ENCODE measurements around the gene PPOX.
A peak's percentile ranks its signal among the peaks of the same experiment; 100 is the strongest.

PPOX gene

DNA sequence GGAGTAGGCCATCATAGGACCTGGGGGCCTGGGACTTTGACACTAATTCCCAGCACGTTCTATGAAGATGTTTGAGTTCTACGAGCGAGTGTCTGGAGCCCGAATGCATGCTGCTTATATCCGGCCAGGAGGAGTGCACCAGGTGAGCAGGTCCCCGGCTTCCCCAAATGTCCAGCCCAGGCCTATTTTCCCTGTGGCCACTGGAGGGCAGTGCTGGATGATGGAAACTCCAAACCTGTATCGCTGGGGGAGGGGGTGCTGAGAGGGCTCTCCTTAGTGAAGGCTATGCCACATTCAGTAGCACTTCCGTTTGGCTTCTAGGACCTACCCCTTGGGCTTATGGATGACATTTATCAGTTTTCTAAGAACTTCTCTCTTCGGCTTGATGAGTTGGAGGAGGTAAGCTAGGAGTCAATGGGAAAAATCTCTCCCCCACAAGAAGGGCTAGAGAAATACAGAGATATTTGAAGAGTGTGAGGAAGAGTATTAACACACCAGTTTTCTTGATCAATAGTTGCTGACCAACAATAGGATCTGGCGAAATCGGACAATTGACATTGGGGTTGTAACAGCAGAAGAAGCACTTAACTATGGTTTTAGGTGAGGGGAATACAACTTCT lies 43.7 kb downstream of the PPOX start:
- DNase-seq: peak in 9 of 10 donors; percentile 51 to 95 (median 76)
- intact Hi-C loops (cut with DNase I): no loop called here

DNA sequence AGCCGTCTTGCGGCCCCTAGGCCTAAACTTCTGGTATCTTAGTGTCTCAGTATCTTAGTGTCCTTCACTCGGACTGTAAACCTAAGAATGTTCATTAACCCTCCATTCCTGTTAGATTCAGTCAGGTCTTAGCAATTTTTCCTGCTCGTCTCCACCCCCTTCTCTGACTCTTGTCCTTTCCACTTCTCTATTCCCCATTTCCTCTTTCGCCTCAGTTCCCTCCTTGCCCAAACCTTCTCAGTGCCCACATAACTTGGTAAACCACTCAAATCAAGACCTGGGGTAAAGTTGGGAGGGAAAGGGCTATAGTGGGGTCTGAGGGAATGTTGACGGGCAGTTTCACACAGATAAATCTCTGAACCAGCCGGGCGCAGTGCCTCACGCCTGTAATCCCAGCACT lies 48.1 kb downstream of the PPOX start:
- intact Hi-C loops (cut with DNase I): no loop called here
- DNase-seq: peak in 1 of 10 donors; percentile 27

DNA sequence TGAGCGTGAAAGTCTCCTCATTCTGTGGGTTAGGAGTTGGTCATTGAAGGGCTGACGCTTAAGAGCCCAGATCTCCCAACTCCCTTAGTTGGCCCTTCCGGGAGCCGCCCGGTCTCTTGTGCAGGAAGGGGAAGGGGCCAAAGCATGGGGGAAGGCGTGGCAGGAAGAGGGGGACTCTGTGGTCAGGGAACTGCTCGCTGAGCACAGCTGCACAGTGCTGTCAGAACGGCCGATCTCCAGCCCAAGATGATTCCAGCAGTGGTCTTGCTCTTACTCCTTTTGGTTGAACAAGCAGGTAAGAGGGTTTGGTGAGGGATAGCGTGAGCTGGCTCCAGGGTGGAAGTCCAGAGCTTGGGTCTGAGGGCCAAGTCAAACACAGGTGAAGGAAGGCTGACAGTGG lies 48.9 kb downstream of the PPOX start, which contains the start of gene FCER1G:
TSS of gene FCER1G (plus strand) at position 220 of the 400 bp plus-strand sequence. CDS start at position 247, 27 bp downstream.
- peak in 4 of 10 donors; percentile 20 to 87 (median 74) for DNase-seq
- intact Hi-C loops (cut with DNase I): no loop called here

DNA sequence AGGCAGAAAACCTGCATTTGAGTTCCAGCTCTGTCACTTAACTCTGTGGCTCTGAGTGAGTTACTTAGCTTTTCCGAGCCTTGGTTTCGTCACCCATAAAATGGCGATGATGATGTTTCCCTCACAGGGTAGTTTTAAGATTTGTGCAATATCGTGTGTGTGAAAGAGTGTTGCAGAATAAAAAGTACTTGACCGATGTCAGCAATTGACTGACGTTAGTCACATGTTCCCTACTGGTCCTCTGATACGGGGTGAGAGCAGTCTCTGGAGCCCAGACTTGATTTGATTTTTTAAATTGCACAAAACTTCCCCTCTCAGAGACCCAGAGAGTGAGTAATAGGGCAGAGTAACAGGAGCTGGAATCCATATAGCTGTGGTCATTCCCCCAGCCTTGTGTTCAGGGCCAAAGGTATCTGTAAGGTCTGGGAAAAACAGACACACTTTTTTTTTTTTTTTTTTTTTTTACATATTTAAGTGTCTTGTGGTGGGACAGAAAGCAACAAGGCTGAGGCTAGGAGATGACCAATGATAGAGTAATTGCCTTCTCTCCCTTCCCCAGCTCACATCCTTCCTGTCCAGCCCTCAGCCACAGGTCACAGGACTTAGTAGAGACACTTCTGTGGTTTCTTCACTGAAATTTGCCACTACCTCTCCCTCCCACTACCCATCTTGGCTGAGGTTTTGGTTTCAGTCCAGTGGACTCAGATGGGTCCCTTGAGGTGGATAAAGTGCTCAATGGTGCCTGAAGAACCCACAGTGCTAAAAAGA lies 50.9 kb downstream of the PPOX start:
- no peak for DNase-seq
- intact Hi-C loops (cut with DNase I): no loop called here

DNA sequence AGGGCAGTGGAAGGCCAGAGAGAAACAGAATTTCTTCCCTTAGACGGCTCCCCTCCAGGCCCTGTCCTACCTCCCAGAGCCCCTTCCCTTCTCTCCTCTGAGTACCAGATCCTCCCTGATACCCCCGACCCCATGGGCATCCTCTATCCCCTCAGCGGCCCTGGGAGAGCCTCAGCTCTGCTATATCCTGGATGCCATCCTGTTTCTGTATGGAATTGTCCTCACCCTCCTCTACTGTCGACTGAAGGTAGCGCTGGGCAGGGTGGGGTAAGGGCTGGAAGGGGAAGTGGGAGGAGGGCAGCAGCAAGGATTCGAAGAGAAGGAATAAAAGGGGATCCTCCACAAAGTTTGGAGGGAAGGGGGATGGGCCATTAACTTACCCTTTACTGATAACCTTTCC lies 51.6 kb downstream of the PPOX start:
- DNase-seq: no peak
- intact Hi-C loops (cut with DNase I): no loop called here

DNA sequence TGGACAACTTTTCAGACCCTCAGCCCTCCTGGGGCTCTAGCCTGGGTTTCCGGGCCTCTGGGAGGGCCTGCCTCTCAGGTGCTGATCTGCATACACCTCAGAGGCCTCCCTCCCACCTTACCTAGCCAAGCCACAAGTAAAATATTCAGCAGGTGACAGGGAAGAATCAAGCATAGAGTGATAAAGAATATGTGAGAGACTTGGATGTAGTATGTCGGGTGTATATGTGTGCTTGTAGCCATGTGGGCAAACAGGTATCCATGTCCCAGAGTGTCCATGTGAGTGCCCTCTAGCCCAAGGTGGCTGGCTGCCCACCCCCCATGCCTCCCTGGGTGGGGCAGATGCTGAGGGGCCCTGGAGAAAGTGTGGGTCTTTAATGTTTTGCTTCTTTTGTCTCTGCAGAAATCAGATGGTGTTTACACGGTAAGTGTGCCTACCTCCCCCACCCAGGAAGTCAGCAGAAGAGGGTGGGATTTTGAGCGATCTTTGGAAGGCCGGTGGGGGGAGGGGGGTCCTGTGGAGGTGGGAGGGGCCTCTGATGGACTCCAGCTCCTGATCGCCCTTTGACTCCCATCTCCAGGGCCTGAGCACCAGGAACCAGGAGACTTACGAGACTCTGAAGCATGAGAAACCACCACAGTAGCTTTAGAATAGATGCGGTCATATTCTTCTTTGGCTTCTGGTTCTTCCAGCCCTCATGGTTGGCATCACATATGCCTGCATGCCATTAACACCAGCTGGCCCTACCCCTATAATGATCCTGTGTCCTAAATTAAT lies 52.3 kb downstream of the PPOX start:
- no peak for DNase-seq
- intact Hi-C loops (cut with DNase I): no loop called here

DNA sequence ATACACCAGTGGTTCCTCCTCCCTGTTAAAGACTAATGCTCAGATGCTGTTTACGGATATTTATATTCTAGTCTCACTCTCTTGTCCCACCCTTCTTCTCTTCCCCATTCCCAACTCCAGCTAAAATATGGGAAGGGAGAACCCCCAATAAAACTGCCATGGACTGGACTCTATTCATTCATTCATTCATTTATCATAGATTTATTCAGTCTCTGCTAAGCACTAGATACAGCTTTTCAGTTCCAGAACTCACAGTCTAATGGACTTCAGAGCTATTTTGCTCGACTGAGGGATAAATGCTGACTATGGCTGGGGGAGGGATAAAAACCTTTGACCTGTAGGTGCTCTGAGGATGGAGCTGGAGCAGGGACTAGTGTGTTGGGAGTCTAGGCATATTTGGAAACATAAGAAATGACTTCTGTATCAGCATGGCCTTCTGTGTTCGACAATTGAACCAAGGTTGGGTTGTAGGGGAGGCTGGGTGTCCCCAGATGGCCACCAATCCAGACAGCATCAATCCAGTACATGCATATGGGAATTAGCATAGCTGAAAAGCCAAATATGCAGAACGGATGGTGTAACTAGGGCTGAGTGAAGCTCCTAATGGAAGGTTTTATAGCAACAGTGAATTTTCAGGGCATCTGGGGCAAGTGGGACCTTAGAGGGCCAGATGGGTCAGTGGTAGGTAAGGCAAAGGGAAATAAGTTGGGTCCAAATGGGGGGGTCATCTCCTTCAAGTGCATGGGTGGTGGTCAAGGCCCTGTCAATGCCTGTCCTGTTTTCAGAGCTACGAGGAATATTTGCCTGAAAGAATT lies 53.1 kb downstream of the PPOX start:
- DNase-seq: no peak
- intact Hi-C loops (cut with DNase I): no loop called here

DNA sequence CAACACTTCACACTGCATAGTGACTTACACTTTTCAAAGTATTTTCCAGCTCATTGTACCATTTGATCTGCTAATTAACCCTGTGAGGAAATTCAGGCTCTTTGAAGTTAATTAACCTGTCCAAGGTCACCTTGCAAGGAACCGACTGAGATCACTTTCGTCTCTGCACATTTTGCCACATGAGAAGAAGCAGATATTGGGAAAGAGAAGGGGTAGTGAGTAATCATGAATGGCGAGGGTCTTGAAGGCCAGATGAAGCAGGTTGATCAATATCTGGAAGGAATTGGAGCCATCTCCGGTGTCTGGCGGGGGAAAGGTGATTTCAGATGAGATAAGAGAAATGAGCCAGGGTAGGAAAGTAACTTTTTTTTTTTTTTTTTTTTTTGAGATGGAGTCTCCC lies 53.8 kb downstream of the PPOX start:
- DNase-seq: no peak
- intact Hi-C loops (cut with DNase I): loop anchor here (10.0 kb wide), 1 partner anchor 45 kb away; the partner anchor contains the start of gene B4GALT3
